GM12864 (cell line): Measurements from ENCODE around the gene RRP1.
A peak's percentile ranks its signal among the peaks of the same experiment; 100 is the strongest.

ENCODE experiments used
- DNase-seq: peaks from one replicate; pipeline ENCODE4 v3.0.0-alpha.2; 2011; ENCODE audit warnings: low read depth
- H3K4me3 ChIP-seq: 2 replicates; pipeline ENCODE4 v1.5.1; 2011; ENCODE audit warnings: mild to moderate bottlenecking, low read depth, low read length, control low read depth
- TF ChIP-seq, protein P1 (sequence below): IDR thresholded peaks from 2 replicates; pipeline ENCODE4 v1.5.1; 2011; ENCODE audit warnings: low read depth, mild to moderate bottlenecking, moderate library complexity, low read length, control low read depth, inconsistent platforms; ENCODE audit errors: missing control alignments

Gene RRP1

GRCh38 chr21:43771199-43771675 lies 18.1 kb upstream of the RRP1 start:
- no peak for DNase-seq
- TF ChIP-seq, protein P1, sequence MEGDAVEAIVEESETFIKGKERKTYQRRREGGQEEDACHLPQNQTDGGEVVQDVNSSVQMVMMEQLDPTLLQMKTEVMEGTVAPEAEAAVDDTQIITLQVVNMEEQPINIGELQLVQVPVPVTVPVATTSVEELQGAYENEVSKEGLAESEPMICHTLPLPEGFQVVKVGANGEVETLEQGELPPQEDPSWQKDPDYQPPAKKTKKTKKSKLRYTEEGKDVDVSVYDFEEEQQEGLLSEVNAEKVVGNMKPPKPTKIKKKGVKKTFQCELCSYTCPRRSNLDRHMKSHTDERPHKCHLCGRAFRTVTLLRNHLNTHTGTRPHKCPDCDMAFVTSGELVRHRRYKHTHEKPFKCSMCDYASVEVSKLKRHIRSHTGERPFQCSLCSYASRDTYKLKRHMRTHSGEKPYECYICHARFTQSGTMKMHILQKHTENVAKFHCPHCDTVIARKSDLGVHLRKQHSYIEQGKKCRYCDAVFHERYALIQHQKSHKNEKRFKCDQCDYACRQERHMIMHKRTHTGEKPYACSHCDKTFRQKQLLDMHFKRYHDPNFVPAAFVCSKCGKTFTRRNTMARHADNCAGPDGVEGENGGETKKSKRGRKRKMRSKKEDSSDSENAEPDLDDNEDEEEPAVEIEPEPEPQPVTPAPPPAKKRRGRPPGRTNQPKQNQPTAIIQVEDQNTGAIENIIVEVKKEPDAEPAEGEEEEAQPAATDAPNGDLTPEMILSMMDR, result no peak
- no peak overlapping the region for H3K4me3 ChIP-seq

DNA sequence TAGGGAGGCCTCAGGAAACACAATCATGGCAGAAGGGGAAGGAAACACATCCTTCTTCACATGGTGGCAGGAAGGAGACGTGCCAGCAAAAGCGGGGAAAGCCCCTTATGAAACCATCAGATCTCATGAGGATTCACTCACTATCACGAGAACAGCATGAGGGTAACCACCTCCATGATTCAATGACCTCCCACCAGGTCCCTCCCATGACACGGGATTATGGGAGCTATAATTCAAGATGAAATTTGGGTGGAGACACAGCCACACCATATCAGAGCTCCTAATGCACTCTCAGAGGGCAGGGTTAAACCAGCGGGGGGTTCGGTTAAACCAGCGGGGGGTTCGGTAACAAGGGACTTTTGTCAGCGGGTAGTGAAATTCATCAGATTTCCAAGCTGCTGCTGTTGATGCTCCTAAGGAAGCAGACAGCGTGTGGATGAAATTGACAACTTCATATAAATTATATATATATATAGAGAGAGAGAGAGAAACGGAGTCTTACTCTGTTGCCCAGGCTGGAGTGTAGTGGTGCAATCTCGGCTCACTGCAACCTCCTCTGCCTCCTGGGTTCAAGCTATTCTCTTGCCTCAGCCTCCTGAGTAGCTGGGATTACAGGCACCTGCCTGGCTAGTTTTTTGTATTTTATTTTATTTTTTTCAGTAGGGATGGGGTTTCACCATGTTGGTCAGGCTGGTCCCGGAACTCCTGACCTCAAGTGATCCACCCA lies 17.5 kb upstream of the RRP1 start:
- no peak for DNase-seq
- TF ChIP-seq, protein P1, result no peak
- no peak overlapping the region for H3K4me3 ChIP-seq

GRCh38 chr21:43772425-43772821 lies 17.0 kb upstream of the RRP1 start:
- TF ChIP-seq, protein P1, result no peak
- H3K4me3 ChIP-seq, result no peak overlapping the region
- no peak for DNase-seq

- no peak for DNase-seq
- TF ChIP-seq, protein P1, result no peak
- no peak overlapping the region for H3K4me3 ChIP-seq
These were observed 15.2 kb upstream of the RRP1 start for GRCh38 chr21:43774163-43774562.

GRCh38 chr21:43775190-43775589 lies 14.2 kb upstream of the RRP1 start:
- no peak for DNase-seq
- H3K4me3 ChIP-seq, result peak overlapping the region; percentile 74
- TF ChIP-seq, protein P1, result no peak

GRCh38 chr21:43775795-43776430 lies 13.5 kb upstream of the RRP1 start, which contains the start of gene CSTB:
CSTB (minus strand) TSS chr21:43776308; CDS start chr21:43776269, 39 bp downstream.
- DNase-seq, result no peak
- peak within 1 kb of the TSS; percentile 74 for H3K4me3 ChIP-seq
- TF ChIP-seq, protein P1, result no peak
